Uterus (tissue), 2 donors: ENCODE measurements around the gene PLK1.

Experiments
- CTCF ChIP-seq, 4 experiments: fragments of 200-600 bp in 2 of 4; fragments of 450-650 bp in 2 of 4; sonication (generic) in 2 of 4; IDR thresholded peaks; one replicate each; pipeline ENCODE4 v1.5.1; 2016 to 2019; ENCODE audit warnings: antibody characterized with exemption in 4 of 4, mild to moderate bottlenecking in 2 of 4, moderate library complexity in 1 of 4
- POLR2A ChIP-seq, 2 donors: fragments of 450-650 bp; IDR thresholded peaks; one replicate each; pipeline ENCODE4 v1.6.1; 2016; ENCODE audit warnings: antibody characterized with exemption in 2 of 2, mild to moderate bottlenecking in 1 of 2, moderate library complexity in 1 of 2

- no peak for TF ChIP-seq POLR2A (IDR thresholded peaks at IDR 0.05)
- no peak for TF ChIP-seq CTCF (IDR thresholded peaks at IDR 0.05)
Measured at GRCh38 chr16:23679986-23680336, 1.3 kb downstream of the PLK1 start.
